ENCODE results near the gene HOTAIR. TPM values are rescaled to one million over a fixed set of nuclear protein-coding genes. Genes with fewer than 3 reads are reported as not detected.

Gene HOTAIR
- total RNA-seq, 1 donor from 2014 or later: 4.0 TPM

DNA sequence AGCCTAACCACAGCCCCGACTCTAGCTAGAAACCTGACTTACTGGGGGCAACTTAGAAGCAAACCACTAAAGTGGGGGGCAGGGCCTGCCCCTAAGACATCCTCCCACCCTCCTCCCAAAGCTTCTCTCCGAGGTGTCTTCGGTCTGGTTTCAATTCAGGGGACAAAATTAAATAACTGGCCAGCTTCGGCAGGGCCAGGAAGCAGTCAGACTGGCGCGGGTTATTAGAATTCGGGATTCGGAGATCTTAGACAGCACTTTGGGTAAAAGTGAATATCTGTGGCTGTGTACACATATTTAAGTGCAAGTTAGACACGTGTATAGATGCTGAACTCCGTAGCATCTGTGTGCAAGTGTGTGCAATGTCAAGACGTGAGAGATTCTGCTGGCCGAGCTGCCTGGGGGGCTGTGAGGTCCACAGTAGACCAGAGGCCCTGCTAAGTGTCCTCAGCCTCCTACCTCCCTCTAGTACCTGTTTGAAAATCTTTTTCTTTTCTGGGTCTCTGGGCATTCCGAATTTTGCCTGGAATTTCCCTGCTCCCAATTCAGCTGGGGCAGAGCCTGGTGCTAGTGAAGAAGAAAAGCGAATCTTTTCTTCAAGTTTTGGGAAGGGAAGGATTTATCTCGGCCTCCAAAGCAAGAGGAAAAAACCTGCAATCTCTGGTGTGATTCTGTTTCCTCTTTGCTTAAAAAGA lies 6.2 kb upstream of the HOTAIR start:
- ATAC-seq (no peak), DNase-seq (ENCODE audit: low spot score) (no peak)
- intact Hi-C loops (cut with DNase I): loop anchor here (5.0 kb wide), 1 partner anchor 729 kb away; a partner anchor contains a TSS

DNA sequence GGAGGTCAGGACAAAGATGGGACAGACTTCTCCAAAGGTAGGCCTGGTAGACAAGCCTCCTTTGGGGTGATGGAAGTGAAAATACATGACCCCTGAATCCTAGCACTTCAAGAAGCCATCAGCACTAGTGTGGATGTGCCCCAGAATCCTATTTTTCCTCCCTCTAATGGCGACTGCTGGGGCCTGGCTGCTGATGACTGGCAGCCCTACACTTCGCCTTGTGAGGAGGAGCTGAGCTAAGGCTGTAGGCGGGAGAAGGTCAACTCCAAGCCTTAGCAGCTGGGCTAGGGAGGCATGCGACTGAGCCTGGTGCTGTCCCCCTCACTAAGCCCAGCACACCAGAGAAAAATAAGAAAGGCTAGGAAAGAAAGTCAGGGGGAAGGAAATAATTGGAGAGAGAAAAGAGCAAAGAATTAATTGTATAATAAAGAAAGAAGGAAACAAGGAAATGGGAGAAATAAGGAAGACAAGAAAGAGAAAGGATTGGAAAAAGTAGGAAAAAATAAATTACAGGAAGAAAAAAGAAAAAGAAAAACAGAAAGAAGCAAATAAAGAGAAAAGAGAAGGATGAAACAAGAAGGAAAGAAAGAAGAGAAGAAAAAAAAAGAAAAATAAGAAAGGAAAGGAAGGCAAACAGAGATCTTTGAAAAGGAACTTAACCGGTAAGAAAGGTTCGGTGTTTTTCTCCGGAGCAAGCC lies 5.5 kb upstream of the HOTAIR start:
- no peak for DNase-seq (ENCODE audit: low spot score)
- intact Hi-C loops (cut with DNase I): loop anchor here (5.0 kb wide), 1 partner anchor 728 kb away; a partner anchor contains a TSS
- ATAC-seq: no peak

DNA sequence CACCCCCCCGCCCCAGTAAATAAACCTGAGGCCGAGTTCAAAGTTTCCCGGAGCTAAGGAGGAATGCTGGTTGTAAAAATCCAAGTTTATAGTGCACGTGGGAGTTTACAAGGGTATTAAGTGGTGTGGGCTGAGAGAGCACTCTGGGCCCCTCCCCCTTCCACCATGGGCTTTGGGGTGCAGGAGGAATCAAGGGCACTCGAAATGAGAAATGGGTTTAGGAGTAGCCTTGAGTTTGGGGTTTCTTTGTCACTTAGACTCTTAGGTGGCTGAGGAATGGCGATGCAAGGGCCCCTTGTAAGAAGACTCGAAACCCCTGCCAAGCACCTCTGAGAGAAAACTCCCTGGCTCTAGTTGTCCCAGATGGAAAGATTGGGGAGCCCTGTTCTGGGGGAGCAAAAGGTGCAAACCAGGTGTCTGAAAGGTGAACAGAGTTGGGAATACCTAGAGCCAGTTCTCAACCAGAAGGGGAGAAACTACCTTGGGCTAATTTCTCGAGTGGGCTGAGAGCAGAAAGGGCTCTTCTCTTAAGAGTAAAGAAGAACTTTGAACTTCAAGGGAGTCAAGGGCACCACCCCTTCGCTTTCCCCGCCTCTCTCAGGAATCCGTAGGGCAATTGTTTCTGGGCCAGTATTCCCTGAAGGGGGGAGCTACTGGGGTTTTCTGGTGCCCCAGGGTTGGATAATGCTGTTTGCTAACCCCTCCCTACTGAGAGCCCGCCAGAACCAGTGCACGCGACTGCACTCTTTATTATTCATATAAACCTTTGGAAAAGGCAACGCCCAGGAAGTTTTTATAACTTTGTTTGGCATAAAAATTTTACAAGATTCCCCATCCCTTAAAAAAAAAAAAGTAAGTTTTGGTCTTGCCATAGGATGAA lies 4.0 kb upstream of the HOTAIR start:
- DNase-seq (ENCODE audit: low spot score) (no peak), ATAC-seq (no peak)
- intact Hi-C loops (cut with DNase I): no loop called here

DNA sequence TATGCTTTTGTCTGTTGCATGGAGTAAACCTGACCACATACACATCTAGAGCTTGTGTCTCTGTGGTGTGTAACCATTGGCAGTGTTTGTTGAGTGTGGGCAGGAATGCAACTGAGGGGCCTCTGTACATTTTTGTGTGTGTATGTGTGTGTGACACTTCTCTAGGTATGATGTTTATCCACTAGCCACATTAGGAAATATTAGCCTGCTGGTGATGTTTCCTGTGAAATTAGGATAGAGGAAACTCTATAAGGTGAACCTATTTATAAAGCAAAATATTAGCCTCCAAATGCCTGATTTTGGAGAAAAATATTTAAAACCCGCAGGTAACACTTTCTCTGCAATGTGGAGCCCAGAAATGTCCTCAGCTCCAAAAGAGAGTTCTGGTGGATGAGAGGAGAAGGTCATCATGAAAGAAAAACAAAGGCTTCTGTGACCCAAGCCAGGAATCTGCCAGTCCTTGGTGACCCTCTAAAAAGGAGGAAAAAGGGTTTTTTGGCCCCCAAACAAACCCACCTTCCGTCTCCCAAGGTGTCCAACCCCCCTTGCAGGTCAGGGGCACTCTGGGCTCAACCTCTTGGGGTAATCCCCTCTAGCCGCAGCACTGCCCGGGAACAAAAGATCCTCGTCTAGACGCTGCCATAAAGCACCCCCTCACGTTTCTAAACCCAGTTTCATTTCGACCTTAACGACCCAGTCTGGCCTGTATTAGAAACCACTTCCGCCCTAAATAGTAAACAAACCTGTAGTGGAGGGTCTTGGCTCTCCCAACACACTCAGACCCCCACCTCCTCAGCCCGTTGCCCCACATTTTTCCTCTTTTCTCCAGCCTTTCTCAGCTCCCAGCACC lies 3.1 kb upstream of the HOTAIR start:
- intact Hi-C loops (cut with DNase I): no loop called here

DNA sequence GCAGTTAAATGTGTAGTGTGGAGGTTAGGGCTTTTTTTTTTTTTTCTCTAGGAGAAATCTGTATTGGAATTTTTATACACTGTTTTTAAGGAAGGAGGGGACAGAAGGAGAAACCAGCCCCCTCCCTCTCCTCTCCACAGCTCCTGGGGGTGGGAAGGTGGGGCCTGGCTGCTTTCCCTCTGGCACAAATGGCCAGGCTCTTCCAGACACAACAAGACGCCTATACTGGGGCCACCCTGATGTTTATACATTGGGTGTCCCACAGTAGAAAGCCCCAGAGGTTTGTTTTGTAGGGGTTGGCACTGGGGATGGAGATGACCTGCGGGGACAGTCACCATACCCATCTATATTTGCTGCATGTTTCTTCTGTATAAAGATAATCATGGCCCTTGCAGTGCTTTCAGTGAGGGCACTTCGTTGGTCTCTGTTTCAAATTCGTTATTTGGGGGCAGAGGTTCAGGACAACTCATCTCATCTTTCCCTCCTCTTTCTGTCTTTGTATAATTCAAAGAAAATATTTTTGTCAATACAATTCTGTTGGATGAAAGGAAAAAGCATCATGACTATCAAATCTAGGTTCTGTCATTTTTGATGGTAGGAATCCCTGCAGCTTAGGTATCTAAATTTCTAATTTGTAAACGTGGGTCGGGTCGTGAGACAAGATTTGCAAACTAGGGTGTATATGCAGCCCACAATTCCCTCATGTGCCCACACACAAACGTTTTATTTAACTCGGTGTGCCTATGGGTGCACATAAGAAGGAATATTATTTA lies 2.3 kb upstream of the HOTAIR start:
- DNase-seq (ENCODE audit: low spot score) (no peak), ATAC-seq (no peak)
- intact Hi-C loops (cut with DNase I): no loop called here

More for the DNA sequence above, 3.1 kb upstream of the HOTAIR start:
- ATAC-seq: no peak
- DNase-seq (ENCODE audit: low spot score): no peak

DNA sequence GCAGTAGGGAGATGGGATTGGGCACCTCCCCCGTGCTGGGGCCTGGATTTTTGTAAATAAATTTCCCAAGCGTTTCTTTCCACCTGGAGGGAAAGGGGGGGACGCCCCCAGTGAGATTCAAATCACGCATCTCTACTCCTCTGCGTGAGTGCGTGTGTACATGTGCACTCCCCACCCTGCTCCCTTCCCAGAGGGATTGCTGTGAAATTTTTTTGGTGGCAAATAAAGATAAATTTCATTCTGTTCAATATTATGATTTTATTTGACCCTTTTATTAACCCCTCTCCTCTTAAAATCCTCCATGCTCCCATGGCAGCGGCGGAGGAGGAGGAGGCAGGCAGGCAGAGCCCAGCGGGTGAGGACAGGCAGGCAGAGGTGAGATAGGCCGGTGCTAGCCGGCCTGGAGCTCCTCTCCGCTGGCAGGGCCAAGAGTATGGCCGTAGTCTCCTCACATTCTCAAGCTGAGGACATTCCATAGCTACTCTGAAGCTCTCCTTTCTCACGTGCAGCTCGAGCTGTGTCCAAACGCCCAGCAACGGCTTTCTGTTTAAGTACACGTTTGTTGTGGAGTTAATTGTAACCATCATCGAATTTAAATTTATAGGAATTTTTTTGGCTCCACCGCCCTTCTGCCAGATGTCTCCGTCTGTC lies 1.5 kb upstream of the HOTAIR start:
- intact Hi-C loops (cut with DNase I): no loop called here
- ATAC-seq: no peak
- DNase-seq (ENCODE audit: low spot score): no peak

DNA sequence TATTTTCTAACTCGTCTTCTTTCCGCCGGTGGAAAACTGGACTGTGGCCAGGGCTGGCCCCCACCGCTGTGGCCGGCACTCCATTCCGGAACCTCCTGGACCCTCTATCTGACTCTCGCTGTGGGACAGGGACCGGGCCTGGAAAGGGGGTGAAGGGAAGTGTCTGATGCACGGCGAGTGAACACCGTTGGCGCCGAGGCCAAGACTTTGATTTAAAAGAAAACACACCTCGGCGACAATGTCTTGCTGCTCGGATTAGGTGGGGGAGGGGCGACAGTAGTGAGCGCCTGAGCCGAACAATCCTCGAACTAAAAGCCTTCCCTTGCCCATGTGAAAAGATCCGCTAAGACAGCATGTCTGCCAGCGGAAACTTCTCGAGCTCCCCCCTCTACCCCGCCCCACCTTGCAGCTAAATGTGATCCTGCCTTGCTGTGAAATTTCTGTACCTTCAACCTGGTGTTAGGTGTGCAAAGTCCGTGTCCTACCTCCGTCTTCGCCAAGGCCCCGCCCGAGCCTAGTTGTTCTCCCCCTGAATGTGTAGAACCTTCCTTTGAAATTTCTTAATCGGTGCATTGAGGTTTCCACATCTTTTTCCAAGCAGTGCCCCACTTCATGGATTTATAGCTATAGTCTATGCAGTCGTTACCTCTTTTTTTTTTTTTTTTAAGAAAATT lies 862 bp upstream of the HOTAIR start:
- DNase-seq (ENCODE audit: low spot score) (no peak), ATAC-seq (no peak)
- intact Hi-C loops (cut with DNase I): no loop called here

DNA sequence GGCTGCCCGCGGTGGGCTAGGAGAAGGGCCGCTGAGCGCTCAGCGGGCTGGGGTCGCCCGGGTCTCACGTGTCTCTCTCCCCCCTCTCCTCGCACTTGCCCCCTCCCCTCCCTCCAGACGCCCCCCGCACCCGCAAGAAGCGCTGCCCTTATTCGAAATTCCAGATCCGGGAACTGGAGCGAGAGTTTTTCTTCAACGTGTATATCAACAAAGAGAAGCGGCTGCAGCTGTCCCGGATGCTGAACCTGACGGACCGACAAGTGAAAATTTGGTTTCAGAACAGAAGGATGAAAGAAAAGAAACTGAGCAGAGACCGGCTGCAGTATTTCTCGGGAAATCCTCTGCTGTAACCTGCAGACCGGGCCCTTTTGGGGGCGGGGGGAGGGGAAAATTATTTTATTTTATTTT lies 314 bp upstream of the HOTAIR start:
- intact Hi-C loops (cut with DNase I): no loop called here
- ATAC-seq (no peak), DNase-seq (ENCODE audit: low spot score) (no peak)

DNA sequence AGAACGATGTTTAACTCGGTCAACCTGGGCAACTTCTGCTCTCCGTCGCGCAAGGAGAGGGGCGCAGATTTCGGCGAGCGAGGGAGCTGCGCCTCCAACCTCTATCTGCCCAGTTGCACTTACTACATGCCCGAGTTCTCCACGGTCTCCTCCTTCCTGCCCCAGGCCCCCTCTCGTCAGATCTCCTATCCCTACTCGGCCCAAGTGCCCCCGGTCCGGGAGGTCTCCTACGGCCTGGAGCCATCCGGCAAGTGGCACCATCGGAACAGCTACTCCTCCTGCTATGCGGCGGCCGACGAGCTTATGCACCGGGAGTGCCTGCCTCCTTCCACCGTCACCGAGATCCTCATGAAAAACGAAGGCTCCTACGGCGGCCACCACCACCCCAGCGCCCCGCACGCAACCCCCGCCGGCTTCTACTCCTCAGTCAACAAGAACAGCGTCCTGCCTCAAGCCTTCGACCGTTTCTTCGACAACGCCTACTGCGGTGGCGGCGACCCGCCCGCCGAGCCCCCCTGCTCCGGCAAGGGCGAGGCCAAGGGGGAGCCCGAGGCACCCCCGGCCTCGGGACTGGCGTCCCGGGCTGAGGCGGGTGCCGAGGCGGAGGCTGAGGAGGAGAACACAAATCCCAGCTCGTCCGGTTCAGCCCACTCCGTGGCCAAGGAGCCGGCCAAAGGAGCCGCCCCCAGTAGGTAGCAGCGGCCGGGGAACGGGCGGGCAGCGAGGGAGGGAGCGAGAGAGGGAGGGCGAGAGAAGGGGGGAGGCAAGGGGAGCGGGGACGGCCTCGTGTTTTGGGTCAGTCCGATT lies 1.3 kb downstream of the HOTAIR start:
- intact Hi-C loops (cut with DNase I): no loop called here
- DNase-seq (ENCODE audit: low spot score) (no peak), ATAC-seq (peak; percentile 66)

DNA sequence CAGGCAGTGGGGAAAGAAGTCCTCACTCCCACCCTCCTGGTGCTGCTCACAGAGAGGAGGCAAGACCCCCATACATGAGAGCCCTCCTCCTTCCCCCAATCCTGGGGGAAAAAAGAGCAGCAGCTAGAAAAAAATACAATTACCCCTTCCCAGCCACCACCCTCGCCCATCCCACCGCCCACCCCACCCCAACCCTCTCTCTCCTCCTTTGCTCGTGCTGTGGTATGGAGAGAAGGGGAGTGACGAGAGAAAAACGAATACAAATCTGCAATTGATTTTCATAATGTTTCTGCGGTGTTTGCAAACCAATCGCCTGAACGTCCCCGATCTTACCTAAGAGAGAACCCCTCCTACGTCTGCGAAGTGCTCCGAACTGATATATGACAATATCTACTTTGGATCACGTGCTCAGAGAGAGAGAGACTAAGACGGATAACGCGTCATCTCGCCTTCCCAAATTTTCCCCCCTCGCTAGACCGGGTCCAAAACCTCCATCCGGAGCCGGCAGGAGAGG lies 2.0 kb downstream of the HOTAIR start, which contains the start of gene HOXC11:
Gene HOXC11, plus strand, starts transcription at position 405 of the 514 bp plus-strand sequence. CDS start 116 bp downstream, outside the sequence.
- intact Hi-C loops (cut with DNase I): no loop called here
- ATAC-seq: peak; percentile 16
- no peak for DNase-seq (ENCODE audit: low spot score)

DNA sequence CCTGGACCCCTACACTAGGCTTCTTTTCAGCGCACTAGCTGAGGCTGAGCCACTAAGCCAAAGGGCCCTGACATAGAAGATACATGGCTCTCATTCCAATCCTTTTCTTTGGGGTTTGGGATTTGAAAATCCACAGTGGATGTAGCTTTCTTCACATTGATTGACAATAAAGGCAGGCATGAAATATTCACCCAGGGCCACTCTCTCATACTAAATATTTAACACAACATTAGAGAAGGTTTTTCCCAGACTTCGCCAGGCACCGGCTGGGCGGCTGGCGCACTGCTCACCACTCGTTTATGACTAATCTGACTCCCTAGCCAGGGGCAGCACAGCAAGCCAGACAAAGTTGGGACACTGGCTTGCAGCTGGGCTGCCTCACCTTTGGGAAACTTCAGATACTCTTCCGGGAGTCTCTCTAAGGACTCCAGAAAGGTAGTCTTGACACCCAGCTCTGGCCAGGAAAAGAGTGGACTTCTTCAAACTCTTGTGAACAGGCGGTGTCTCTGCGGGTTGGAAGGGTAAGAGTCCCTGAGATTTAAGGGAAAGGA lies 2.5 kb downstream of the HOTAIR start:
- intact Hi-C loops (cut with DNase I): no loop called here
- ATAC-seq: no peak
- no peak for DNase-seq (ENCODE audit: low spot score)

DNA sequence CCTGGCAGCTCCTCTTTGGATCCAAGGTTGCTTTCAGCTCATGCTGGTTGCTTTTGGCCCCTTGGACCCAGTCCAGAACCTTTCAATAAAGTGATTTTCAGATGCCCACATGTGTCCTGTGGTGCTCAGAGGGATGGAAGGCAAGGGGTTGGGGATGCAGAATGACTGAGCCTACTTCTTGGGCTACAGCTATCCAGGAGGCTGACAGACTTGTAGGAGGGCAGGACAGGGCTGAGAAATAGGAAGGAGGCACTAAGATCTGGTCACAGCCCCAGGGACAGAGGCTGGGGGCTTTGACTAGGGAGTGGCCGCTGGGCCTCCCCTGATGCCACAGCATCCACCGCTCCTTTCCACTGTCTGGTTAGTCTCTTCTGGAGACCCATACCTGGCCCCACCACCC lies 3.1 kb downstream of the HOTAIR start:
- intact Hi-C loops (cut with DNase I): no loop called here
- ATAC-seq (no peak), DNase-seq (ENCODE audit: low spot score) (no peak)

DNA sequence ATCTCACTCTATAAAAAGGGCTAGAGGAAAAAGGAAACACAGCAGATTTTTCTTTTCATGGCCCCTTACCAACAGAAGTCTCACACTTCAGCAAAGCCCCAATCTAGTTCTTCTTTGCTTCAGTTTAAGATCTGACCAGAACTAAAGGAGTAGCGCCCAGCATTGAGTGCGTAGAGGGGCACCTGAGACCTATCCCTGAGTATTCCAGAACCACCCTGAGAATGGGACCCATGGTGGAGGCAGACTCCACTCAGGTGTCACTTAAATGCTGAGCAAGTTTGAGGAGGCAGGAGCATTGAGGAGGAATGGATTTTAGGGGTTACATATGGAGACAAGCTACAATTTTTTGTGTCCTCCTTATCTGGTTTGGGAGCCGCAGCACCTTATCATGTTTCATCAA lies 3.6 kb downstream of the HOTAIR start:
- ATAC-seq (no peak), DNase-seq (ENCODE audit: low spot score) (no peak)
- intact Hi-C loops (cut with DNase I): no loop called here

DNA sequence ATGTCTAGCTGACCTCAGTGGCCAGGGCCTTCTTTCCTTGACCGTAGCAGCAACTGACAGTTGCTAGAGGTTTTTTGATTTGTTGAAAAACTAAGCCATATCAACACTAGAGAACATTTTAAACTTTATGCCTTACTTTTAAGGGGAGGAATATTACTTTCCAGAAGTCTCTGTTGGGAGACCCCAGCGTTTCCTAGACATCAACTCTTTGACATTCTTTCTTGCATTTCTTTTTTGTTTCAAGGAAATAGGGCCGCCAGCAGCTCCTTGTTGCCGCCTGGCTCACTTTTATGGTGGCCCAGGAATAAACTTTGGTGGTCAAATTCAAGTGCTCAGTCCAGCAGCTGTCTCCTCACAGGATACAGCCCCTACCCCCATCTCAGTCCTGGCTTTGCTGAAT lies 4.3 kb downstream of the HOTAIR start:
- ATAC-seq (no peak), DNase-seq (ENCODE audit: low spot score) (no peak)
- intact Hi-C loops (cut with DNase I): no loop called here

DNA sequence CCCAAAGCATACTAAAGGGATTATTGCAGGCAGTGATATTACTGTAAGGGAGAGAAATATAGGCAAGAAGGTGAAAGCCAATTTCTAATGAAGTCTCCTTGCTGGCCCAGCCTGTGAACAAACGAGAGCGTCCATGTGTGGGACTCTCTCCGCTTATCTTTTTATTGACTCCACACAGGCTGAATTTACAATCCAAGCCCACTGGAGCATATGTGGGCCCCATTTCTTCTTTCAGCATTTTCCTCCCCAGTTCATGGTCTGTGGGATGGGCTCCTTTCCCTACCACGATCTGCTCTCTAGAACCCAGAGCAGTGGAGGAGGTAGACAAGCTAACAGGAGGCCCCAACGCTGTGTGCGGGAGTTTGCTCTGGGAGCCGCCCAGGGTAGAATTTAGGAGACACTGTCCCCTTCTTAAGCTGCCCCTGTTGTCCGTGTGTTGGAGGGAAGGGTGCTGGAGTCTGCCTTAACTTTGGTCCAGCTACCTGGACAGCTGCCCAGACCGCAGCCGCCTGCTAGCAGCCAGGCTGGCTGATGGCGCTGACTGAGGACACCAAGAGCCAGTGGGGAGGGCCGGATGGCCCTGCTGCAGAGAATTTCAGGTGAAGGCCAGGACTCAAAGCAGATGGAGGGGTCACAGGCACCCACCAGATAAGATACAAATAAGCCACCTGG lies 5.0 kb downstream of the HOTAIR start:
- intact Hi-C loops (cut with DNase I): no loop called here
- DNase-seq (ENCODE audit: low spot score): no peak
- no peak for ATAC-seq
